ENCODE data around the gene HCN2. TPM values are rescaled to one million over a fixed set of nuclear protein-coding genes. Genes with fewer than 3 reads are reported as not detected.
"Not testable (repeated sequence)": the region's sequence is repeated elsewhere in the genome, so short reads cannot be mapped to it uniquely, and the experiment has no call there.

HCN2 gene
- total RNA-seq, 1 donor from 2014 or later, result 4.5 TPM

DNA sequence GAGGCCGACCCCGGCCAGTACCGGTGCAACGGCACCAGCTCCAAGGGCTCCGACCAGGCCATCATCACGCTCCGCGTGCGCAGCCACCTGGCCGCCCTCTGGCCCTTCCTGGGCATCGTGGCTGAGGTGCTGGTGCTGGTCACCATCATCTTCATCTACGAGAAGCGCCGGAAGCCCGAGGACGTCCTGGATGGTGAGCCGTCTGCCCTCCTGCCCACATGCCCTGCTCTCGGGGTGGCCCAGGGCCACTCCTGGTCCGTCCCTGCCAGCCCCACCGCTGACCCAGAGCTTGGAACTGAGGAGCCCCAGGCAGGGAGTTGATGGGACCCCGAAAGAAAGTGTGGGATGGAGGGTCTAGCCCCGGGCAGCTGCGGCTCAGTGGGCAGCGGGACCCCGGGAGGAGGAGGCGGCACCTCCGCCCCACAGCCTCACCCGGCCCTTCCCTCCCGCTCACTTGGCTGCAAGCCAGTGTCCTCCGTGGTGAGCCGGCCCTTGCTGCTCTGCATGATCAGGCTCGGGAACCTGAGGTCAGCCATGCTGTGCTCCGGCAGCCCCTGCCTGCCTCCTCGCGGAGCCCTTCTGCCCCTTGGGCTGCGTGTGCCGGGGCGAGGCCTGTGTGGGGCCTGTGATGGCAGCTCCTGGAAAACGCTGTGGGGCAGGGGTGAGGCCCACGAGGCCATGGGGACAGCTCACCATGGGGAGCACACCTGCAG is 8.1 kb upstream of the HCN2 start:
- intact Hi-C loops (cut with DNase I), result loop anchor here (10.0 kb wide), 1 partner anchor 153 kb away; no protein-coding TSS in a partner anchor
- ATAC-seq (no peak), DNase-seq (ENCODE audit: missing footprints) (no peak)

- ATAC-seq (no peak), DNase-seq (ENCODE audit: missing footprints) (no peak)
- intact Hi-C loops (cut with DNase I), result loop anchor here (10.0 kb wide), 1 partner anchor 152 kb away; no protein-coding TSS in a partner anchor
Measured at GRCh38 chr19:582497-583197, 7.0 kb upstream of the HCN2 start.

GRCh38 chr19:583198-583967 is 6.3 kb upstream of the HCN2 start:
- intact Hi-C loops (cut with DNase I), result loop anchor here (10.0 kb wide), 1 partner anchor 151 kb away; no protein-coding TSS in a partner anchor
- no peak for DNase-seq (ENCODE audit: missing footprints)
- ATAC-seq, result no peak

GRCh38 chr19:583968-584239 is 5.8 kb upstream of the HCN2 start:
- no peak for ATAC-seq
- DNase-seq (ENCODE audit: missing footprints), result no peak
- intact Hi-C loops (cut with DNase I), result loop anchor here (10.0 kb wide), 1 partner anchor 151 kb away; no protein-coding TSS in a partner anchor

DNA sequence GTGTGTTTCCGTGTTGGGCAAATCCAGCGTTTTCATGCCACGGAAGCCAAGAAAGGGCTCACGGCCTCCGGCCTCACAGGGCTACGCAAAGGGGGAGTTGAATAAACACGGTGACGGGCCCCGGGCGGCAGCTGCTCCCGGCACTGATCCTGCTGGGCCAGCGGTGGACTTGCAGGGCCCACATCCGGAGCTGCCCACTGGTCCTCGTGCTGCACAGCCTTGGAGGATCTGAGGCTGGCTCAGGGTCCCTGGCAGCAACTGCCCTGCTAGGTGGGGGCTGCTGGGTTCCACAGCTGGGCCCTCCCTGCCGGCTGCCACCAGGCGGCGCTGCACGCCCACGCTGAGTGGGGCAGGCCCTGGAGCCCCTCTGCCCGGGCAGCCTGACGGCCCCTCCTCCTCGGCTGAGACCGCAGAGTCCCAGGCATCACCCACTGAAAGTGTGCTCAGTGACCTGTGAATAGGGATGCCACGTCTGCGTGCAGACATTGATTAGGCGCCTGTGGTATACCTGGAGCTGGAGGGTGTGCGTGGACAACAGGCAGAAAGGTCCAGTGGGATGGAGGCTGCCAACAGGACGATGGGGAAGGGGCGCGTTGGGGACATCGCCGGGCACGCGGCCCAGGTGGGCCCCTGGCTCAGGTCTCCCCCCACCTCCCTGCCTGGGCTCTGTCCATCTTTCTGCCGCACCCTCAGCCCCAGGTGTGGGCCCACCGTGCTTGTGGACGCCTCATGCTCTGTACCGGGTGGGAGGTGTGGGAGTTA is 5.3 kb upstream of the HCN2 start:
- peak; percentile 70 for ATAC-seq

DNA sequence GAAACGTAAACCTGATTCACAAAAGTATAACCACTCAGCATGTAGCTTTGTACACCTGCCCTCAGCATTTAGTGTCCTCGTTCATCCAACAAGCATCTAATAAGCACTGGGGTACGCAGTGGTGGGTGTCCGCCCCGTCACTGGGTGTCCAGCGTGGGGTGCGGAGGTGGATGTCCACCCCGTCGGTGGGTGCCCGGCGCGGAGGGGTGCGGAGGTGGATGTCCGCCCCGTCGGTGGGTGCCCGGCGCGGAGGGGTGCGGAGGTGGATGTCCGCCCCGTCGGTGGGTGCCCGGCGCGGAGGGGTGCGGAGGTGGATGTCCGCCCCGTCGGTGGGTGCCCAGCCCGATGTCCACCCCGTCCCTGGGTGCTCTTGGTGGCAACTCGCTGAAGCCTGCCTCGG is 4.5 kb upstream of the HCN2 start:
- intact Hi-C loops (cut with DNase I), result loop anchor here (10.0 kb wide), 1 partner anchor 150 kb away; no protein-coding TSS in a partner anchor
- not testable (repeated sequence) for ATAC-seq; DNase-seq (ENCODE audit: missing footprints)

More for the DNA sequence above, 5.3 kb upstream of the HCN2 start:
- intact Hi-C loops (cut with DNase I), result loop anchor here (10.0 kb wide), 1 partner anchor 150 kb away; no protein-coding TSS in a partner anchor
- DNase-seq (ENCODE audit: missing footprints), result peak; percentile 83

DNA sequence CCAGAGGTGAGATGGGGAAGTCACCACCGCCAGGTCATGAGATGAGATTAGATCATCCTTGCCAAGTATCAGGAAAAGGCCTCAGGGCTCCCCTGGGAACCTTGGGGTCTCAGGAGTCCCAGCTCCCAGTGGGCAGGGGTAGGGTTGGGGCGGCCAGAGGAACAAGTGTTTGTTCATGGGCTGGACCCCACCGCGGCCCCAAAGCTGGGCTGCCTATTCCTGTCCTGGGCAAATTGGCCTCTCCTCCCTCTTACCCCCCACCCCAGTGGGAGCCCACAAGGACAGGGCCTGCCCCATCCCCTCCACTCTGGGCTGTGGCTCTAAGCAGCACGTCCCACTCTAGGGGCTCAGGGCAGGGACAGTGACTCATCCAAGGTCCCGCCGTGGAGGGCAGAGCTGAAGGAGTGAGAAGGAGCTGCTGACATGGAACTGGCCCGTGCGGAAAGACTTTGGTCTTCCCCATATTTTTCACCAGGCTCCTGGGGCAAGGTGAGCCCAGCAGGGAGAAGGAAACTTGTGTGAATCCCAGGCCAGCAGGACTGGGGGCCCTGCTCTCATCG is 4.0 kb upstream of the HCN2 start:
- ATAC-seq (no peak), DNase-seq (ENCODE audit: missing footprints) (no peak)
- intact Hi-C loops (cut with DNase I), result loop anchor here (10.0 kb wide), 1 partner anchor 149 kb away; no protein-coding TSS in a partner anchor

- intact Hi-C loops (cut with DNase I), result loop anchor here (10.0 kb wide), 1 partner anchor 147 kb away; no protein-coding TSS in a partner anchor
- ATAC-seq (peak; percentile 11), DNase-seq (ENCODE audit: missing footprints) (peak; percentile 80)
Measured at GRCh38 chr19:588093-588740, 1.5 kb upstream of the HCN2 start.

GRCh38 chr19:588741-589692 is 664 bp upstream of the HCN2 start:
- no peak for DNase-seq (ENCODE audit: missing footprints)
- ATAC-seq, result no peak
- intact Hi-C loops (cut with DNase I), result loop anchor here (10.0 kb wide), 1 partner anchor 146 kb away; no protein-coding TSS in a partner anchor

DNA sequence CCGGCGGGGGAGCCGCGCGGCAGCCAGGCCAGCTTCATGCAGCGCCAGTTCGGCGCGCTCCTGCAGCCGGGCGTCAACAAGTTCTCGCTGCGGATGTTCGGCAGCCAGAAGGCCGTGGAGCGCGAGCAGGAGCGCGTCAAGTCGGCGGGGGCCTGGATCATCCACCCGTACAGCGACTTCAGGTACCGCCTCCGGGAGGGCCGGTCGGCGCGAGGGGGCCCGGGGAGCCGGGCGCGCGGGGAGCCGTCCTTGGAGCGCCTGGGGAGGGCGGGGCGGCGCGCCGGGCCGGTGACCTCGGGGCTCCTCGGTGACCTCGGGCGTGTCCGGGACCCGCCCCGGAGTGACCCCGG is 690 bp downstream of the HCN2 start:
- ATAC-seq (no peak), DNase-seq (ENCODE audit: missing footprints) (no peak)
- intact Hi-C loops (cut with DNase I), result no loop called here

GRCh38 chr19:590750-591098 is 1.0 kb downstream of the HCN2 start:
- no peak for ATAC-seq
- intact Hi-C loops (cut with DNase I), result no loop called here
- DNase-seq (ENCODE audit: missing footprints), result no peak

- DNase-seq (ENCODE audit: missing footprints) (no peak), ATAC-seq (peak; percentile 13)
- intact Hi-C loops (cut with DNase I), result no loop called here
Measured at GRCh38 chr19:591099-591958, 1.6 kb downstream of the HCN2 start.

DNA sequence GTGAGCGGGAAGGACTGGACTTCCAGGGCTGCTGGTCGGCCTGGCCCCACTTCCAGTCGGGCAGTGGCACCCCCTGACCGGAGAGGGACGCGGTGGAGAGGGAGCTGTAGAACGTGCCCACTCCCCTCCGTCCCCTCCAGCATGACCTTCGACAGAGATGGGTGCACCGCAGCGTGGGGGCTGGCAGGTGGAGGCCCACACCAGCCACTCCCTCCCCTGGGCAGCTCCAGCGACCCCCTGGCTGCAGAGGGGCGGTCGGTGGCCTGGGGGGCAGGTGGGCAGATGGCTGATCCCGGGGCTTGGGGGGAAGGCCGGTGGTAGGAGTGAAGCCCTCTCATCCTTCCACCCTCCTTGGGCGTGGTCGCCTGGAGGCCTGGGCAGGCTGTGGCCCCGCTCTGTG is 2.4 kb downstream of the HCN2 start:
- ATAC-seq, result no peak
- intact Hi-C loops (cut with DNase I), result no loop called here
- DNase-seq (ENCODE audit: missing footprints), result no peak

GRCh38 chr19:593055-593454 is 3.4 kb downstream of the HCN2 start:
- intact Hi-C loops (cut with DNase I), result no loop called here
- DNase-seq (ENCODE audit: missing footprints) (no peak), ATAC-seq (no peak)

- intact Hi-C loops (cut with DNase I), result no loop called here
- ATAC-seq, result no peak
- no peak for DNase-seq (ENCODE audit: missing footprints)
Measured at GRCh38 chr19:593505-593904, 3.8 kb downstream of the HCN2 start.

GRCh38 chr19:594265-594870 is 4.7 kb downstream of the HCN2 start:
- DNase-seq (ENCODE audit: missing footprints) (no peak), ATAC-seq (no peak)
- intact Hi-C loops (cut with DNase I), result no loop called here
